Stimulated activated CD4-positive, alpha-beta T cell treated with anti-CD3 and anti-CD28 coated beads, TNF-alpha, amount 100 ng/mL, for 1 hour (primary cell): ENCODE measurements around the gene C1orf159.
"Not testable (repeated sequence)": the region's sequence is repeated elsewhere in the genome, so short reads cannot be mapped to it uniquely, and the experiment has no call there.

ENCODE experiments used
- DNase-seq, 3 donors: peaks; one replicate each; pipeline ENCODE4 v3.0.0-alpha.2; 2020; ENCODE audit warnings: low read depth in 3 of 3, low spot score in 1 of 3

C1orf159 gene

DNA sequence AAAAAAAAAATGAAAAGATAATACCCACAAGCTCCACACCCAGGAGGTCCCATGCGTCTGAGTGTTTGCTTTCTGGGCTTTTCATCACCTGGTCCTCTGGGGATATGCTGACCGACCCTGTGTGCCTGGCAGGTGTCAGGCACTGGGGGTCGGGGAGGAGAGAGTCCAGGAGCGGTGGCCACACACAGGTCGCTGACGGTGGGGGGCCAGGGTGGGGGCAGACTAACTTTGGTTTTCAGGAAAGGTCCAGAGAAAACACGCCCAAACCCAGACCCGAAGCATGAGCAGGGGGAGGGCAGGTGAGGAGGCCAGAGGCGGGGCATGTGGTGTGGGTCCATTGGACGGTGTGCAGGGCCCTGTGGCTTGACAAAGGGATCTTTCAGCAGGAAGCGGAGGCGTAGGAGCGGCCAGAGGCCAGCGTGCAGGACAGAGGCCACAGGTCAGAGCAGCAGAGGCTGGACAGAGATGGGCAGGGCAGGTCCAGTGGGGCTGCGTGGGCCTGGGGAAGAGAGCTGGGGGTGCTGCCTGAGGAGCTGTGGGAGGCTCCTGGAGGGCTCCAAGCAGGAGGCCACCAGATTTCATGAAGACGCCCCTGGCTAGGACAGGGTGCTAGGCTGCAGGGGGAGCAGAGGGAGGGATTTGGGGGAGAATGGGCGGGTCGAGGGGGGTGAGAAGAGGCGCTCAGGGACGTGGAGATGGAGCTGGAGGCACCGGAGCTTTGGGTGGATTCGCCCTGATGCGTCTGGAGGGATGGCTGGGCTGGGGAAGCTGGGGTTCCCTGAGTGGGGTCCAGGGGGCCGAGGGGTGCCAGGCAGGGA lies 57.6 kb downstream of the C1orf159 start:
- no peak for DNase-seq

- not testable (repeated sequence) for DNase-seq
Measured at GRCh38 chr1:1057769-1058087, 58.2 kb downstream of the C1orf159 start.

DNA sequence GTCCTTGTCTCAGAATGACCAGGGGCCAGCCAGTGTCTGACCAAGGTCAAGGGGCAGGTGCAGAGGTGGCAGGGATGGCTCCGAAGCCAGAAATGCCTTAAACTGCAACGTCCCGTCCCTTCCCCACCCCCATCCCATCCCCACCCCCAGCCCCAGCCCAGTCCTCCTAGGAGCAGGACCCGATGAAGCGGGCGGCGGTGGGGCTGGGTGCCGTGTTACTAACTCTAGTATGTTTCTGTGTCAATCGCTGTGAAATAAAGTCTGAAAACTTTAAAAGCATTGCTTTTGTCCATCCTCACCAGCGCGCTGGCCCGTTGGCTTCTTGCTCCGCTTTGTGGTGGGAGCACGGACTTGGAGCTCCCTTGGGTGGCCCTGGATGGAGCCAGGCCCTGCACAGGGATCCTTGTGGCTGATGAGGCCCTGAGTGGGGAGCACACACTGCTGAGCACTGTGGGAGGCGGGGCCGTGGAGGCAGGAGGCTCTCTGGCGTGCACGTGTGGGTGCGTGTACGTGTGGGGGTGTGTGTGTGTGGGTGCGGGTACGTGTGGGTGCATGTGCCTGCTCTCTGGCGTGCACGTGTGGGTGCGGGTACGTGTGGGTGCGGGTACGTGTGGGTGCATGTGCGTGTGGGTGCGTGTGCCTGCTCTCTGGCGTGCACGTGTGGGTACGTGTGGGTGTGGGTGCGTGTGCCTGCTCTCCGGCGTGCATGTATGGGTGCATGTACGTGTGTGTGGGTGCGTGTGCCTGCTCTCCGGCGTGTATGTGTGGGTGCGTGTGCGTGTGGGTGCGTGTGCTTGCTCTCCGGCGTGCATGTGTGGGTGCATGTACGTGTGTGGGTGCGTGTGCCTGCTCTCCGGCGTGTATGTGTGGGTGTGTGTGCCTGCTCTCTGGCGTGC lies 59.8 kb downstream of the C1orf159 start:
- no peak for DNase-seq

DNA sequence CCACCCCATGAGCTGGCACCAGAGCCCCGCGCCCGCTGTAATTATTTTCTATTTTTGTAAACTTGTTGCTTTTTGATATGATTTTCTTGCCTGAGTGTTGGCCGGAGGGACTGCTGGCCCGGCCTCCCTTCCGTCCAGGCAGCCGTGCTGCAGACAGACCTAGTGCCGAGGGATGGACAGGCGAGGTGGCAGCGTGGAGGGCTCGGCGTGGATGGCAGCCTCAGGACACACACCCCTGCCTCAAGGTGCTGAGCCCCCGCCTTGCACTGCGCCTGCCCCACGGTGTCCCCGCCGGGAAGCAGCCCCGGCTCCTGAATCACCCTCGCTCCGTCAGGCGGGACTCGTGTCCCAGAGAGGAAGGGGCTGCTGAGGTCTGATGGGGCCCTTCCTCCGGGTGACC lies 60.9 kb downstream of the C1orf159 start:
- no peak for DNase-seq

DNA sequence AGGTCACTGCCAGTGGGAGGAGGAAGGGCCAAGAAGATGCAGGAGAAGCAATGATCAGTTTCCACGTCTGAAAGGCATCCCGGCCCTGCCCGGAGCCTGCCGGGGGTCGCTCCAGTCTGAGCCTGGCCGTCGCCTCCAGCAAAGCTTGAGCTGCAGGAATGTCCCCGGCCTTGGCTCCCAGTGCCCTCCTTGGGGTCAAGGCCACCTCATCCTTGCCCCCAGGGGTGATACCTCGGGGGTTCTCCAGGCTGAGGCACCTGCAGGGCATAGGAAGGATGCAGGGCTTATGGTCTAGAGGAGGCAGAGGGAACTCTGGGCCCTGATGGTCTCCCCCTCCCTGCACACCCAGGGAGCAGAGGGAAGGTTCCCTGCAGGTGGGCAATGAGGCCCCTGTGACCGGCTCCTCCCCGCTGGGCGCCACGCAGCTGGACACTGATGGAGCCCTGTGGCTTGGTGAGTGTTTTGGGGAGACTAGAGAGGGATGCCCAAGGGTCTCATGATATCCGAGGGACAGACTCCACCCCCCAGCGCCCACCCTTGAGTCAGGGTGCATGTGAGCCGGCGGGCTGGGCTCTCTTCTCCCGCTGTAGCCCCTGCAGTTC lies 61.7 kb downstream of the C1orf159 start:
- DNase-seq: no peak

DNA sequence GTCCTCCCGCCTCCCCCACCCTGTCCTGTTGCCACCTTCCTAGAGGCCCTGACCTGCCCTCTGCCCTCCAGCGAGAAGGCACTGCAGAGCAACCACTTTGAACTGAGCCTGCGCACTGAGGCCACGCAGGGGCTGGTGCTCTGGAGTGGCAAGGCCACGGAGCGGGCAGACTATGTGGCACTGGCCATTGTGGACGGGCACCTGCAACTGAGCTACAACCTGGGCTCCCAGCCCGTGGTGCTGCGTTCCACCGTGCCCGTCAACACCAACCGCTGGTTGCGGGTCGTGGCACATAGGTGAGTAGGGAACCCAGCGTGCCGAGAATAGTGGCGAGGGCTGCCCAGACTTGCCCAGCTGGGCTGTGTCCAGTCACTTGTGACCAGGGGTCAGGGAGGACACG lies 62.2 kb downstream of the C1orf159 start:
- no peak for DNase-seq

- no peak for DNase-seq
Measured at GRCh38 chr1:1053022-1053421, 62.9 kb downstream of the C1orf159 start.

- DNase-seq: no peak
Measured at GRCh38 chr1:1052003-1052840, 63.7 kb downstream of the C1orf159 start.

DNA sequence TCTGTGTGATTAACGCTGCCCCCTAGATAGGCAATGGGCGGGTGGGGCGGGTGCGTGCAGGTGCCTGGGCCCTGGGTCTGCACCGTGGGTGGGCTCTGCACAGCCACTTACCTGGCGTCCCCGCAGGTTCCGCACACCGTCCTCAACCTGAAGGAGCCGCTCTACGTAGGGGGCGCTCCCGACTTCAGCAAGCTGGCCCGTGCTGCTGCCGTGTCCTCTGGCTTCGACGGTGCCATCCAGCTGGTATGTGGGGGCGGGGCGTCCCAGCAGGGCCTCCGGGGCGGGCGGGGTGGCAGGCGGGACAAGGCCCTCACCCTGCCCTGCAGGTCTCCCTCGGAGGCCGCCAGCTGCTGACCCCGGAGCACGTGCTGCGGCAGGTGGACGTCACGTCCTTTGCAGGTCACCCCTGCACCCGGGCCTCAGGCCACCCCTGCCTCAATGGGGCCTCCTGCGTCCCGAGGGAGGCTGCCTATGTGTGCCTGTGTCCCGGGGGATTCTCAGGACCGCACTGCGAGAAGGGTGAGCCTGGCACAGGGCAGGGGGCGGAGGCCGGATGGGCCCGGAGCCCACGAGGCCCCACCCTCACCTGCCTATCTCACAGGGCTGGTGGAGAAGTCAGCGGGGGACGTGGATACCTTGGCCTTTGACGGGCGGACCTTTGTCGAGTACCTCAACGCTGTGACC lies 64.6 kb downstream of the C1orf159 start:
- DNase-seq: no peak

DNA sequence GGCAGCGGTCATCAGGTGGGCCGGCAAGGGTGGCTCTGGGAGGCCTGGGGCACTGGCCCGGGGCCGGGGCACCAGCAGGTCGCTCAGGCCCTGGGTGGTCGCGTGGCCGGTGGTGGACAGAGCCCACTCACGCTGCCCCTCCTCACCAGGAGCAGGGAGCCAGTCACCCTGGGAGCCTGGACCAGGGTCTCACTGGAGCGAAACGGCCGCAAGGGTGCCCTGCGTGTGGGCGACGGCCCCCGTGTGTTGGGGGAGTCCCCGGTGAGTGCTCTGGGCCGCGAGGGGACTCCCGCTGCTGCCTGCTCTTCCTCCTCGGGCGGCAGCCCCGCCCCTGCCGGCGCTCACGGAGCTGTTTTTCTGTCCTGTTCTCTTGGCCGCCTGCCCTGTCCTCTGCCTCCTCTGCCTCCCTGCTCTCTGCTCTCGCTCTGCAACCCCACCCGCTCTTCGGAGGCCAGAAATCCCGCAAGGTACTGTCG lies 65.3 kb downstream of the C1orf159 start:
- no peak for DNase-seq

GRCh38 chr1:1049318-1050165 lies 66.3 kb downstream of the C1orf159 start:
- no peak for DNase-seq

GRCh38 chr1:1048765-1049164 lies 67.1 kb downstream of the C1orf159 start:
- no peak for DNase-seq

DNA sequence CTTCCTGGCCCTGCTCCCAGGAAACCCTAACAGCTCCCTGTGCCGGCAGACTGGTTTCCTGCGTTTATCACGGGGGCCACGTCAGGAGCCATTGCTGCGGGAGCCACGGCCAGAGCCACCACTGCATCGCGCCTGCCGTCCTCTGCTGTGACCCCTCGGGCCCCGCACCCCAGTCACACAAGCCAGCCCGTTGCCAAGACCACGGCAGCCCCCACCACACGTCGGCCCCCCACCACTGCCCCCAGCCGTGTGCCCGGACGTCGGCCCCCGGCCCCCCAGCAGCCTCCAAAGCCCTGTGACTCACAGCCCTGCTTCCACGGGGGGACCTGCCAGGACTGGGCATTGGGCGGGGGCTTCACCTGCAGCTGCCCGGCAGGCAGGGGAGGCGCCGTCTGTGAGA lies 67.9 kb downstream of the C1orf159 start:
- DNase-seq: no peak

GRCh38 chr1:1047407-1047806 lies 68.5 kb downstream of the C1orf159 start:
- no peak for DNase-seq

- DNase-seq: no peak
Measured at GRCh38 chr1:1046767-1047166, 69.1 kb downstream of the C1orf159 start.

- no peak for DNase-seq
Measured at GRCh38 chr1:1046243-1046642, 69.6 kb downstream of the C1orf159 start.

- no peak for DNase-seq
Measured at GRCh38 chr1:1045129-1045528, 70.8 kb downstream of the C1orf159 start.

- no peak for DNase-seq
Measured at GRCh38 chr1:1044455-1045078, 71.3 kb downstream of the C1orf159 start.

DNA sequence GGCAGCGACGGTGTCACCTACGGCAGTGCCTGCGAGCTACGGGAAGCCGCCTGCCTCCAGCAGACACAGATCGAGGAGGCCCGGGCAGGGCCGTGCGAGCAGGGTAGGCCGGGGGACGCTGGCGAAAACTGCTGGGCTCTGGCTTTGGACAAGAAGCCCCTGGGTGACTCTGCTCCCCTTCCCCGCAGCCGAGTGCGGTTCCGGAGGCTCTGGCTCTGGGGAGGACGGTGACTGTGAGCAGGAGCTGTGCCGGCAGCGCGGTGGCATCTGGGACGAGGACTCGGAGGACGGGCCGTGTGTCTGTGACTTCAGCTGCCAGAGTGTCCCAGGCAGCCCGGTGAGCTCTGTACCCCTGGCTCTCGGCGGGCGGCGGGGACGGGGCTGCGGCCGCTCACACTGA lies 72.0 kb downstream of the C1orf159 start:
- no peak for DNase-seq
